Astrocyte of the cerebellum (primary cell): ENCODE measurements around the gene CHST3.

Source experiments
- DNase-seq: peaks from one replicate; pipeline ENCODE4 v3.0.0-alpha.2; 2011; ENCODE audit warnings: low read depth
- H3K4me3 ChIP-seq: 2 replicates; pipeline ENCODE4 v1.5.1; 2011; ENCODE audit warnings: mild to moderate bottlenecking, low read depth, low read length, moderate library complexity
- CTCF ChIP-seq: IDR thresholded peaks from 2 replicates; pipeline ENCODE4 v1.5.1; 2012; ENCODE audit warnings: low read length, low read depth, moderate library complexity, mild to moderate bottlenecking; ENCODE audit errors: missing control alignments
- in situ Hi-C: cut with HindIII; loops from 2 replicates; pipeline ENCODE4 v1.10.0; 2017; ENCODE audit warnings: low sequenced_read_pairs

CHST3 gene

GRCh38 chr10:71990706-71991269, 26.6 kb downstream of the CHST3 start:
- TF ChIP-seq CTCF = no peak
- H3K4me3 ChIP-seq = no peak overlapping the region
- in situ Hi-C loops = no loop called here
- no peak for DNase-seq

GRCh38 chr10:71995449-71995848, 31.3 kb downstream of the CHST3 start:
- DNase-seq = no peak
- in situ Hi-C loops = no loop called here
- H3K4me3 ChIP-seq = no peak overlapping the region
- TF ChIP-seq CTCF = no peak

- H3K4me3 ChIP-seq = no peak overlapping the region
- in situ Hi-C loops = no loop called here
Measured at GRCh38 chr10:71995887-71996575, 31.8 kb downstream of the CHST3 start.

GRCh38 chr10:71996592-71997371, 32.6 kb downstream of the CHST3 start:
- no peak for TF ChIP-seq CTCF
- DNase-seq = no peak
- H3K4me3 ChIP-seq = no peak overlapping the region
- in situ Hi-C loops = no loop called here

More at GRCh38 chr10:71995887-71996575, 31.8 kb downstream of the CHST3 start:
- no peak for DNase-seq
- TF ChIP-seq CTCF = no peak

- DNase-seq = no peak
- no peak overlapping the region for H3K4me3 ChIP-seq
- TF ChIP-seq CTCF = no peak
- in situ Hi-C loops = no loop called here
Measured at GRCh38 chr10:71998119-71998839, 34.1 kb downstream of the CHST3 start.

- H3K4me3 ChIP-seq = no peak overlapping the region
- no peak for DNase-seq
- TF ChIP-seq CTCF = no peak
- in situ Hi-C loops = no loop called here
Measured at GRCh38 chr10:71998840-71999194, 34.6 kb downstream of the CHST3 start.
